ENCODE results near the gene CIDEC. TPM values are rescaled to one million over a fixed set of nuclear protein-coding genes. Genes with fewer than 3 reads are reported as not detected.

Gene CIDEC
- total and polyA plus RNA-seq, 2 of the 13 experiments (the other 11 are each of a cell fraction or from before 2014, with no cell fraction given): 2.5 to 10.4 TPM

- TF ChIP-seq TMF1 (CRISPR knock-in tag; IDR thresholded peaks at IDR 0.05; ENCODE audit: low read depth): no peak
- peak; percentile 54 for TF ChIP-seq SAP130 (CRISPR knock-in tag; IDR thresholded peaks at IDR 0.05; ENCODE audit: low read depth)
- no peak for TF ChIP-seq ZNF20 (CRISPR knock-in tag; IDR thresholded peaks at IDR 0.05)
- no peak for TF ChIP-seq ZFYVE20 (CRISPR knock-in tag; IDR thresholded peaks at IDR 0.05; ENCODE audit: borderline replicate concordance, low read depth)
- TF ChIP-seq MXI1 (IDR thresholded peaks at IDR 0.05; ENCODE audit: borderline replicate concordance, low read depth, low read length): no peak
- TF ChIP-seq HOMEZ (CRISPR knock-in tag; IDR thresholded peaks at IDR 0.05; ENCODE audit: low read depth): no peak
- no peak for TF ChIP-seq AGO2 (optimal IDR thresholded peaks at IDR 0.05; ENCODE audit: low read depth, low read length)
- no peak for TF ChIP-seq ZNF225 (CRISPR knock-in tag; IDR thresholded peaks at IDR 0.05)
- peak; percentile 69 for TF ChIP-seq ZNF501 (CRISPR knock-in tag; IDR thresholded peaks at IDR 0.05)
- no peak for TF ChIP-seq KIAA2018 (CRISPR knock-in tag; IDR thresholded peaks at IDR 0.05; ENCODE audit: borderline replicate concordance)
- TF ChIP-seq ZNF414 (CRISPR knock-in tag; IDR thresholded peaks at IDR 0.05): 0 out of 2 replicates have a peak, but pooled peaks have one; percentile 61
- no peak for TF ChIP-seq NBN (conservative IDR thresholded peaks at IDR 0.05)
- 0 out of 2 replicates have a peak, but pooled peaks have one; percentile 19 for TF ChIP-seq ZSCAN29 (CRISPR knock-in tag; conservative IDR thresholded peaks at IDR 0.05)
- no peak for TF ChIP-seq FOXK2 (IDR thresholded peaks at IDR 0.05)
- TF ChIP-seq IRF9 (CRISPR knock-in tag; IDR thresholded peaks at IDR 0.05; ENCODE audit: borderline replicate concordance): no peak
- no peak for TF ChIP-seq SP2 (CRISPR knock-in tag; IDR thresholded peaks at IDR 0.05)
- TF ChIP-seq SP140L (CRISPR knock-in tag; IDR thresholded peaks at IDR 0.05; ENCODE audit: borderline replicate concordance): no peak
- TF ChIP-seq TBP (CRISPR knock-in tag; IDR thresholded peaks at IDR 0.05): no peak
Observed at GRCh38 chr3:9902372-9903237, 22.6 kb upstream of the CIDEC start, which contains the start of gene IL17RE (continued).

Measured in HepG2 (cell line).